K562 (cell line): ENCODE measurements around the gene TRPM4. TPM values are rescaled to one million over a fixed set of nuclear protein-coding genes. Genes with fewer than 3 reads are reported as not detected.

Experiments used
- CCAR2 ChIP-seq: fragments of 200-400 bp; formaldehyde crosslinking; IDR thresholded peaks from 2 replicates; pipeline ENCODE4 v1.6.1; 2017; ENCODE audit warnings: mild to moderate bottlenecking, low read depth, low read length
- CREM ChIP-seq: IDR thresholded peaks from 2 replicates; pipeline ENCODE4 v1.6.1; 2014; ENCODE audit warnings: antibody characterized with exemption, low read depth
- CXXC5 ChIP-seq: fragments of 250-450 bp; sonication (Bioruptor Pico); IDR thresholded peaks from 2 replicates; pipeline ENCODE4 v1.8.0; 2022; ENCODE audit warnings: inconsistent platforms, mild to moderate bottlenecking, moderate library complexity
- ELF1 ChIP-seq: fragments of 200-800 bp; sonication (Bioruptor generic); IDR thresholded peaks from 2 replicates; pipeline ENCODE4 v1.6.1; 2016; ENCODE audit warnings: missing genetic modification characterization, missing compliant biosample characterization
- ETV5 ChIP-seq: sonication (generic); formaldehyde crosslinking; IDR thresholded peaks from 2 replicates; pipeline ENCODE4 v1.4.0; 2020; ENCODE audit warnings: low read depth, mild to moderate bottlenecking, missing genetic modification reagents
- FOXJ3 ChIP-seq: sonication (generic); formaldehyde crosslinking; IDR thresholded peaks from 2 replicates; pipeline ENCODE4 v1.4.0; 2020; ENCODE audit warnings: mild to moderate bottlenecking, missing genetic modification reagents
- HDAC1 ChIP-seq, 2 experiments: fragments of 450-650 bp; IDR thresholded peaks; 2 replicates each; pipeline ENCODE4 v1.6.1; 2016 to 2017; ENCODE audit warnings: inconsistent platforms in 1 of 2, mild to moderate bottlenecking in 1 of 2, moderate library complexity in 1 of 2
- NCOR1 ChIP-seq: fragments of 450-650 bp; IDR thresholded peaks from 2 replicates; pipeline ENCODE4 v1.6.1; 2016; ENCODE audit warnings: mild to moderate bottlenecking, moderate library complexity
- NFIX ChIP-seq: fragments of 250-450 bp; sonication (Bioruptor Pico); IDR thresholded peaks from 2 replicates; pipeline ENCODE4 v1.4.0; 2020; ENCODE audit warnings: low read depth, mild to moderate bottlenecking, moderate library complexity
- PHB2 ChIP-seq: fragments of 450-650 bp; IDR thresholded peaks from 2 replicates; pipeline ENCODE4 v1.6.1; 2017; ENCODE audit warnings: low read depth
- PHF8 ChIP-seq: fragments of 200-600 bp; sonication (generic); IDR thresholded peaks from 2 replicates; pipeline ENCODE4 v1.6.1; 2012; ENCODE audit warnings: mixed run types, mild to moderate bottlenecking, inconsistent platforms, low read length, moderate library complexity, borderline replicate concordance
- POLR2G ChIP-seq: fragments of 200-400 bp; formaldehyde crosslinking; IDR thresholded peaks from 2 replicates; pipeline ENCODE4 v1.6.1; 2017; ENCODE audit warnings: low read depth, mild to moderate bottlenecking, antibody characterized with exemption, low read length, moderate library complexity
- SMARCE1 ChIP-seq: fragments of 450-650 bp; IDR thresholded peaks from 2 replicates; pipeline ENCODE4 v1.7.1; 2016; ENCODE audit warnings: mild to moderate bottlenecking
- SP2 ChIP-seq: IDR thresholded peaks from 2 replicates; pipeline ENCODE4 v1.6.1; 2011; ENCODE audit warnings: mild to moderate bottlenecking, low read depth, low read length, moderate library complexity; ENCODE audit not compliant: poor library complexity, severe bottlenecking; ENCODE audit errors: extremely low read depth
- STAG1 ChIP-seq: sonication (generic); formaldehyde crosslinking; IDR thresholded peaks from 2 replicates; pipeline ENCODE4 v1.5.0; 2020; ENCODE audit warnings: missing genetic modification reagents, borderline replicate concordance
- TBP ChIP-seq: optimal IDR thresholded peaks from 2 replicates; pipeline ENCODE3; 2011; ENCODE audit warnings: low read depth, low read length, improper control_type of control experiment
- TEAD1 ChIP-seq, 2 experiments: fragments of 450-650 bp in 1 of 2; sonication (generic) in 1 of 2; formaldehyde crosslinking; IDR thresholded peaks; 2 replicates each; pipeline versions ENCODE4 v1.4.0 to v1.8.0; 2020 to 2022; ENCODE audit warnings: mild to moderate bottlenecking in 2 of 2, missing genetic modification reagents in 1 of 2
- TEAD4 ChIP-seq, 2 experiments: sonication (generic) in 1 of 2; formaldehyde crosslinking in 1 of 2; IDR thresholded peaks; 2 replicates each; pipeline versions ENCODE4 v1.6.1 to v1.8.0; 2012 to 2022; ENCODE audit warnings: borderline replicate concordance in 1 of 2, inconsistent platforms in 1 of 2, low read length in 1 of 2, mild to moderate bottlenecking in 1 of 2, missing genetic modification reagents in 1 of 2
- ZBTB5 ChIP-seq: fragments of 450-650 bp; IDR thresholded peaks from 2 replicates; pipeline ENCODE4 v1.6.1; 2017; ENCODE audit warnings: antibody characterized with exemption
- ZFP30 ChIP-seq: fragments of 250-450 bp; sonication (Bioruptor Pico); IDR thresholded peaks from 2 replicates; pipeline ENCODE4 v1.8.0; 2022; ENCODE audit warnings: moderate library complexity, mild to moderate bottlenecking, inconsistent platforms, borderline replicate concordance
- ZFP36 ChIP-seq: fragments of 150-350 bp; IDR thresholded peaks from 2 replicates; pipeline ENCODE4 v1.6.1; 2018; ENCODE audit warnings: low read length, low read depth; ENCODE audit not compliant: partially characterized antibody
- ZNF197 ChIP-seq: fragments of 200-800 bp; sonication (Bioruptor generic); IDR thresholded peaks from 2 replicates; pipeline ENCODE4 v1.6.1; 2016; ENCODE audit warnings: low read depth, missing genetic modification characterization, missing compliant biosample characterization
- ZNF445 ChIP-seq: fragments of 250-450 bp; sonication (Bioruptor Pico); IDR thresholded peaks from 2 replicates; pipeline ENCODE4 v1.4.0; 2020; ENCODE audit warnings: low read depth, mild to moderate bottlenecking, moderate library complexity
- ZNF75A ChIP-seq: fragments of 450-650 bp; formaldehyde crosslinking; IDR thresholded peaks from 2 replicates; pipeline ENCODE4 v1.4.0; 2020; ENCODE audit warnings: mild to moderate bottlenecking
- polyA plus RNA-seq, 8 experiments: library from polyadenylated mRNA; depleted of rRNA in 4 of 8; stranded (reverse) in 5 of 8; unstranded in 3 of 8; fragments of >200 nt; fragmentation: Nextera tagmentation in 2 of 8; fragmentation: Illumina TruSeq in 1 of 8; extraction: Ambion mirVana in 2 of 8; extraction: Trizol in 1 of 8; gene quantifications; 2 replicates each; pipeline versions ENCODE4 v1.2.1 to v1.2.3, GENCODE V29; 2011 to 2014; ENCODE audit warnings: inconsistent platforms in 1 of 8, missing spikeins in 1 of 8
- total RNA-seq, 7 experiments: library from RNA; depleted of rRNA in 6 of 7; stranded (reverse); fragments of >200 nt in 6 of 7; fragmentation: Illumina TruSeq in 2 of 7; extraction: Trizol in 2 of 7; gene quantifications; 2 replicates each; pipeline versions ENCODE4 v1.2.1 to v1.2.3, GENCODE V29; 2011 to 2021; ENCODE audit warnings: low replicate concordance in 1 of 7
- TF ChIP-seq, protein P1 (sequence below), 2 experiments: IDR thresholded peaks; 2 replicates each; pipeline ENCODE4 v1.6.1; 2012; ENCODE audit warnings: improper control_type of control experiment in 2 of 2, low read depth in 2 of 2, low read length in 2 of 2, borderline replicate concordance in 1 of 2

Gene TRPM4
- total and polyA plus RNA-seq, 9 of the 15 experiments (the other 6 are each of a cell fraction or from before 2014, with no cell fraction given): 6.5 to 45.4 (median 15.2) TPM

DNA sequence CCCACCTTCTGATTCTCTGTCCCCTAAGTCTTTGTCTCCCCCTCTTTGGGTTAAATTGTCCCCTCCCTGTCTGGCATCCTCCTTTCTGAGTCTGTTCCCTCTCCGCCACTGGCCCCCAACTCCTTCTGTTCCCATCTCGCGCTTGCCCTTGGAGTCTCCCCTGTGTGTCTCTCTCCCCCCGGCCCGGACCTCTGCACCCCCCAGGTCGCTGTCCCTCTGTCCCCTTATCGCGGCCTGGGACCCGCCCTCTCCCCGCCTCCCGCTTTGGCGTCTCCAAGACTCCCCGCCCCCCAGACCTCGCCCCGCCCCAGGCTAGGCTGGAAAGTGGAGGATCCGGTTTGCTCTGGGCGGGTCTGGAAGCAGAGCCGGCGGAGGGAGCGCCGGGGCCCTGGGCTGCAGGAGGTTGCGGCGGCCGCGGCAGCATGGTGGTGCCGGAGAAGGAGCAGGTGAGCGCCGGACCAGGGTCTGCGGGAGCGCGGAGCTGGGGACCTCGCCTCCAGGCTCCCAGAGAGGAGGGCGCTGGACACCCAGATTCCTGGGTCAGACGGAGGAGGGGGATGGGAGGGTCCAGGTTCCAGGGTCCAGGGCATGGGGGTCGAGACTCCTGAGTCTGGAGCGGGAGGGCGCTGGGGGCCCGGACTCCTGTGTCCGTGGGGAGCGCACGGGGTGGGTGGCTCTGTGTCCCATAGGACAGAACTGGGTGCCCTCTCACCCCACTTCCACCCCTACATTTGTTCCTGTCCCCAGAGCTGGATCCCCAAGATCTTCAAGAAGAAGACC is at the start of gene TRPM4 (continued):
- TF ChIP-seq ZBTB5 (no peak), SP2 (no peak), NFIX (CRISPR knock-in tag) (no peak), NCOR1 (no peak), CREM (peak; percentile 41; the same call in 1 of the 2 replicates), PHB2 (no peak), PHF8 (peak; percentile 93; the same call in 1 of the 2 replicates), TEAD4 (IDR thresholded peaks at IDR 0.05; ENCODE audit: low read length) (no peak), TEAD4 (CRISPR knock-in tag; IDR thresholded peaks at IDR 0.05; ENCODE audit: borderline replicate concordance) (no peak), FOXJ3 (CRISPR knock-in tag) (no peak), SMARCE1 (peak; percentile 70; the same call in 1 of the 2 replicates), ELF1 (tag) (no peak), ZNF75A (no peak), TBP (peak; percentile 85), ZFP30 (no peak), ETV5 (CRISPR knock-in tag) (peak; percentile 74; the same call in 1 of the 2 replicates), TEAD1 (CRISPR knock-in tag; IDR thresholded peaks at IDR 0.05) (no peak; a peak in 1 of 4 replicates), CXXC5 (peak; percentile 53), STAG1 (CRISPR knock-in tag) (peak; percentile 20; the same call in 1 of the 2 replicates), ZFP36 (peak; percentile 9), ZNF445 (CRISPR knock-in tag) (no peak), HDAC1 (IDR thresholded peaks at IDR 0.05) (peak; percentile 16 to 42; a peak in 1 of 4 replicates), ZNF197 (CRISPR knock-in tag) (no peak), CCAR2 (no peak), POLR2G (peak; percentile 98)
- TF ChIP-seq, protein P1, sequence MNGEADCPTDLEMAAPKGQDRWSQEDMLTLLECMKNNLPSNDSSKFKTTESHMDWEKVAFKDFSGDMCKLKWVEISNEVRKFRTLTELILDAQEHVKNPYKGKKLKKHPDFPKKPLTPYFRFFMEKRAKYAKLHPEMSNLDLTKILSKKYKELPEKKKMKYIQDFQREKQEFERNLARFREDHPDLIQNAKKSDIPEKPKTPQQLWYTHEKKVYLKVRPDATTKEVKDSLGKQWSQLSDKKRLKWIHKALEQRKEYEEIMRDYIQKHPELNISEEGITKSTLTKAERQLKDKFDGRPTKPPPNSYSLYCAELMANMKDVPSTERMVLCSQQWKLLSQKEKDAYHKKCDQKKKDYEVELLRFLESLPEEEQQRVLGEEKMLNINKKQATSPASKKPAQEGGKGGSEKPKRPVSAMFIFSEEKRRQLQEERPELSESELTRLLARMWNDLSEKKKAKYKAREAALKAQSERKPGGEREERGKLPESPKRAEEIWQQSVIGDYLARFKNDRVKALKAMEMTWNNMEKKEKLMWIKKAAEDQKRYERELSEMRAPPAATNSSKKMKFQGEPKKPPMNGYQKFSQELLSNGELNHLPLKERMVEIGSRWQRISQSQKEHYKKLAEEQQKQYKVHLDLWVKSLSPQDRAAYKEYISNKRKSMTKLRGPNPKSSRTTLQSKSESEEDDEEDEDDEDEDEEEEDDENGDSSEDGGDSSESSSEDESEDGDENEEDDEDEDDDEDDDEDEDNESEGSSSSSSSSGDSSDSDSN (IDR thresholded peaks at IDR 0.05; ENCODE audit: borderline replicate concordance in 1 of 2, low read depth in 2 of 2, low read length in 2 of 2): peak; percentile 97 to 99; a peak in 3 of 4 replicates
